Progenitor cell of endocrine pancreas (in vitro differentiated cells): ENCODE measurements around the gene PPARG. TPM values are rescaled to one million over a fixed set of nuclear protein-coding genes. Genes with fewer than 3 reads are reported as not detected.

Source experiments
- DNase-seq: peaks from one replicate; pipeline ENCODE4 v3.0.0; 2021; ENCODE audit warnings: low spot score; ENCODE audit not compliant: unreplicated experiment
- H3K27ac Mint-ChIP-seq: 2 replicates; pipeline ENCODE4 v1.8.0; 2021; ENCODE audit warnings: mild to moderate bottlenecking, moderate library complexity, mixed read lengths
- H3K27me3 Mint-ChIP-seq: 2 replicates; pipeline ENCODE4 v1.8.0; 2021; ENCODE audit warnings: mixed read lengths
- H3K36me3 Mint-ChIP-seq: 2 replicates; pipeline ENCODE4 v1.8.0; 2022; ENCODE audit warnings: mixed read lengths; ENCODE audit not compliant: insufficient read depth
- H3K4me1 Mint-ChIP-seq: 2 replicates; pipeline ENCODE4 v1.8.0; 2021; ENCODE audit warnings: low read depth, mixed read lengths
- H3K4me3 Mint-ChIP-seq: 2 replicates; pipeline ENCODE4 v1.8.0; 2021; ENCODE audit warnings: low read depth, mild to moderate bottlenecking, moderate library complexity, mixed read lengths
- H3K9me3 Mint-ChIP-seq: 2 replicates; pipeline ENCODE4 v1.8.0; 2021; ENCODE audit warnings: low read depth, mixed read lengths
- total RNA-seq: library from RNA; stranded (reverse); gene quantifications from 2 replicates; pipeline ENCODE4 v1.2.1, GENCODE V29; 2021
- TF ChIP-seq, protein P1 (sequence below): fragments of 200-600 bp; sonication (generic); IDR thresholded peaks from one replicate; pipeline ENCODE4 v1.5.0; 2021; ENCODE audit warnings: antibody characterized with exemption, mild to moderate bottlenecking; ENCODE audit not compliant: unreplicated experiment

PPARG gene
- total RNA-seq, 1 donor from 2014 or later = 17.1 TPM

DNA sequence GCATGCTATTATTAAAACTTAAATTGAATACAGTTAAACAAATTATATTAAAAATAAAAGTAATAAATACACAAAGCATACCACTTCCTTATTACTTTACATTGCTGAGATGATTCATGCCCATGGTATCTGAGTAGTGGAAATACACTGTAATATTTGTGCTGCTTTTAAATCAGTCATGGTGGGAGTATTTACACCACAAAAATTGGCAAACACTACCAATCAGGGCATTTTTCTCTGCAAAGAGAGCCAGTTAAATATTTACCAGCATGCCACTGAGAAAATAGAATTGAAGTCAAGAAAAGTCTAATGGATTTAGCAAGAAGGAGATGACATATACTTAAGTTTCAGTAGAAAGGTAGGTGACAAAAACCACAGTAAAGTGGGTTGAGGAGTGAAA is 19.6 kb downstream of the PPARG start:
- TF ChIP-seq, protein P1, sequence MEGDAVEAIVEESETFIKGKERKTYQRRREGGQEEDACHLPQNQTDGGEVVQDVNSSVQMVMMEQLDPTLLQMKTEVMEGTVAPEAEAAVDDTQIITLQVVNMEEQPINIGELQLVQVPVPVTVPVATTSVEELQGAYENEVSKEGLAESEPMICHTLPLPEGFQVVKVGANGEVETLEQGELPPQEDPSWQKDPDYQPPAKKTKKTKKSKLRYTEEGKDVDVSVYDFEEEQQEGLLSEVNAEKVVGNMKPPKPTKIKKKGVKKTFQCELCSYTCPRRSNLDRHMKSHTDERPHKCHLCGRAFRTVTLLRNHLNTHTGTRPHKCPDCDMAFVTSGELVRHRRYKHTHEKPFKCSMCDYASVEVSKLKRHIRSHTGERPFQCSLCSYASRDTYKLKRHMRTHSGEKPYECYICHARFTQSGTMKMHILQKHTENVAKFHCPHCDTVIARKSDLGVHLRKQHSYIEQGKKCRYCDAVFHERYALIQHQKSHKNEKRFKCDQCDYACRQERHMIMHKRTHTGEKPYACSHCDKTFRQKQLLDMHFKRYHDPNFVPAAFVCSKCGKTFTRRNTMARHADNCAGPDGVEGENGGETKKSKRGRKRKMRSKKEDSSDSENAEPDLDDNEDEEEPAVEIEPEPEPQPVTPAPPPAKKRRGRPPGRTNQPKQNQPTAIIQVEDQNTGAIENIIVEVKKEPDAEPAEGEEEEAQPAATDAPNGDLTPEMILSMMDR = no peak
- peaks cover 7% of the 10 kb centered on the region for H3K36me3 Mint-ChIP-seq
- no peaks in the 10 kb centered on the region for H3K27me3 Mint-ChIP-seq
- H3K27ac Mint-ChIP-seq = no peak overlapping the region
- H3K9me3 Mint-ChIP-seq = peaks cover 11% of the 10 kb centered on the region
- no peak overlapping the region for H3K4me3 Mint-ChIP-seq
- H3K4me1 Mint-ChIP-seq = peaks cover 19% of the 10 kb centered on the region
- no peak for DNase-seq

DNA sequence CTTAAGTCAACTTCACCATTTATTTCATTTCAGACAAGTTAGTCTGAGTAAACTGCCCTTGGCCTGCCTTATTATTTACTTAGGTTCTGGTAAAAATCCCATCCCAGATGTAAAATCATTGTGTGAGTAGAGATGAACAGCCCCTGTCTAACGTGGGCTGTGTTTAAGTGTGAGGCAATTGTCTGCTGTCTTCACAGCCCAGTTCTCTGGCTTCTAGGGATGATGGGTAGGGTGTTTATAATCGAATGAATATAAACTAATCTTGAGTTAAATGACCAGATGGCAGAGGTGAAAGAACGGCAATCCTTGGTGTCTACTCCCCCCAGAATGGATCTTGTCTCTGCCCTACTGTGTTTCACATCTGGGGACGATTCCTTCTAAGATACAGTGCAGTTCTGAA is 20.8 kb downstream of the PPARG start:
- Mint-ChIP-seq H3K27ac (no peak overlapping the region), H3K9me3 (peaks cover 11% of the 10 kb centered on the region), H3K36me3 (peaks cover 7% of the 10 kb centered on the region)

DNA sequence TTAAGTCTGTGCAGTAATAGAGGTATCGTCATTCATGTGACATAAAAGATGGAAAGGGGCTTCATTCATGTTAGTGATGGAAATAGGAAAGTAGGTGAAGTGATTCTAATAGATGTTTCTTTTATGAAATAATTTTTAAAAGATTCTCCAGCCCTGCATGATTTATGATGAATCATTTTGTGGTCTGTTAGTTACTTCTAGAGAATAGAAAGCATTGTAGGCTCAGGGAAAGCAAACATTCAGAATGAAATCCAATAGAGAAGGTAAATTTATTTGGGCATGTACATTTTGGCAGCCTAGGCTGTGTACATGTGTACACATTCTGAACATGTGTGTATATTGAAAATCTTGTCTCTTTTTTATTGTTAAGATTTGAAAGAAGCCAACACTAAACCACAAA is 23.1 kb downstream of the PPARG start:
- Mint-ChIP-seq H3K4me1 (peaks cover 25% of the 10 kb centered on the region), H3K36me3 (peaks cover 7% of the 10 kb centered on the region), H3K27ac (no peak overlapping the region), H3K4me3 (no peak overlapping the region), H3K27me3 (no peaks in the 10 kb centered on the region), H3K9me3 (peaks cover 11% of the 10 kb centered on the region)
- TF ChIP-seq, protein P1 = no peak
- no peak for DNase-seq

More for the DNA sequence above, 20.8 kb downstream of the PPARG start:
- DNase-seq = no peak
- Mint-ChIP-seq H3K27me3 (no peaks in the 10 kb centered on the region), H3K4me1 (peaks cover 17% of the 10 kb centered on the region), H3K4me3 (no peak overlapping the region)
- TF ChIP-seq, protein P1 = no peak

DNA sequence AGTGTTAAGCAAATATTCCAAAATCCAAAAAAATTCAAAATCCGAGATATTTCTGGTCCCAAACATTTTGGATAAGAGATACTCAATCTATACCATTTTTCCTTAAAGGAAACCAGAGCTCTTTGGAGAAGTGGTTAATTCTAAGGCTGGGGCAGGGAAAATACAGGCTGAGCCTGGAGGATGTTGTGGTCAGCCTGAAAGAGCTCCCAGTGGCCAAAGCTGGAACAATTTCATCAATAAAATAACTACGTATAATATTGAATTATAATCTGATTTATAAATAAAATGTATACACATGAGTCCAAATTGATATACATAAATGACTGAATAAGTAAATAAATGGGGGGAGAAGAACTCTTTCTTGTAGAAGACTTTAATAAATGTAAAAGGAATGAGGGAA is 24.6 kb downstream of the PPARG start:
- H3K27me3 Mint-ChIP-seq = no peaks in the 10 kb centered on the region
- no peak overlapping the region for H3K27ac Mint-ChIP-seq
- H3K9me3 Mint-ChIP-seq = peaks cover 2% of the 10 kb centered on the region
- no peaks in the 10 kb centered on the region for H3K36me3 Mint-ChIP-seq
- no peak overlapping the region for H3K4me3 Mint-ChIP-seq
- TF ChIP-seq, protein P1 = peak; percentile 43
- peaks cover 28% of the 10 kb centered on the region for H3K4me1 Mint-ChIP-seq
- no peak for DNase-seq

DNA sequence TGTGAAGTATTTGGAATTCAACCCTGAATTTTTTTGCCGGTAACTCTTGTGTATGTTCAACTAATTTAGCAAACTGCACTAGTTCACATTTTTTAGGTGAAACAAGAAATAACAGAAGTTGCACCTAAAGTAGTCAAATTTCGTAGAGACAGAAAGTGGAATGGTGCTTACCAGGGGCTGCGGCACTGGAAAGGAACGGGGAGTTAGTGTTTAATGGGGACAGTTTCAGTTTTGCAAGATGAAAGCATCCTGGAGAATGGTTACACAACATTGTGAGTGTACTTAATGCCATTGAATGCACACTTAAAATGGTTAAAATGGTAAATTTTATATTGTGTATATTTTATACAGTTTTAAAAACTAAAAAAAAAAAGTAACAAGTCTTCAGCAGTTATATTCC is 27.4 kb downstream of the PPARG start:
- H3K9me3 Mint-ChIP-seq = no peaks in the 10 kb centered on the region
- H3K36me3 Mint-ChIP-seq = no peaks in the 10 kb centered on the region
- H3K4me1 Mint-ChIP-seq = peaks cover 24% of the 10 kb centered on the region
- TF ChIP-seq, protein P1 = no peak
- H3K27me3 Mint-ChIP-seq = no peaks in the 10 kb centered on the region
- no peak overlapping the region for H3K4me3 Mint-ChIP-seq
- H3K27ac Mint-ChIP-seq = peak overlapping the region; percentile 68
- DNase-seq = no peak
